ENCODE measurements around the gene C1QTNF8.

DNA sequence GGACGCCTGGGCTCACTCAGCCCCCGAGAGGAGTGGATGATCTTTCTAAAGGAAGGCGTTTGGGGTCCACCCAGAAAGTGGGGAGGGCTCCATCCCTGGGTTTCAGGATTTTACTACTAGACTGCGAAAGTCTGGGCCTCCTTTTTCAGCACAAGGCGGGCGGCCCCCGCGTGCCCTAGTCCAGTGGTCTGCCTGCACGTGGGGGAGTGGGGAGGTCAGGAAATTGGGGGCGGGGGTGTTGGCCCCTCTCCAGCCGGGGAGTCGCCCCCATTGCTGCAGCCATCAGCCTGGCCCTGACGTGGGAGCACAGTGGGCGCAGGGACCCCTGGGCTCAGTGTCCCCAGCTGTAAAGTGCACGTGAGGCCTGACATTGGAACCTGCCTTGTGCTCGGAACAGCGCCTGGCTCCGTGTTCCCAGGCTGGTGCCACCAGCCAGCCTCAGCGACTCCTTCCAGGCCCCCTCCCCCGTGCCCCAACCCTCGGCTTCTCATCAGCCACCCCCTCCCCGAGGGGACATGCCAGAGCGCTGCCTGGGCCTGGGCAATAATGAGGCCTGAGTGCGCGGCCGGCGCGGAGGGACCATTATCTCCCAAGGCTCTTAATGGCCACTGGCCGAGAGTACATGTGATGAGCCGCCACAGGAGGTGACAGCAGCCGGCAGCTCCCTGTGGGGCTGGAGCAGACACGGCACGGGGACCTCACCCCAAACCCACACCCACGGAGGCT lies 2.4 kb upstream of the C1QTNF8 start:
- TF ChIP-seq, protein P1, sequence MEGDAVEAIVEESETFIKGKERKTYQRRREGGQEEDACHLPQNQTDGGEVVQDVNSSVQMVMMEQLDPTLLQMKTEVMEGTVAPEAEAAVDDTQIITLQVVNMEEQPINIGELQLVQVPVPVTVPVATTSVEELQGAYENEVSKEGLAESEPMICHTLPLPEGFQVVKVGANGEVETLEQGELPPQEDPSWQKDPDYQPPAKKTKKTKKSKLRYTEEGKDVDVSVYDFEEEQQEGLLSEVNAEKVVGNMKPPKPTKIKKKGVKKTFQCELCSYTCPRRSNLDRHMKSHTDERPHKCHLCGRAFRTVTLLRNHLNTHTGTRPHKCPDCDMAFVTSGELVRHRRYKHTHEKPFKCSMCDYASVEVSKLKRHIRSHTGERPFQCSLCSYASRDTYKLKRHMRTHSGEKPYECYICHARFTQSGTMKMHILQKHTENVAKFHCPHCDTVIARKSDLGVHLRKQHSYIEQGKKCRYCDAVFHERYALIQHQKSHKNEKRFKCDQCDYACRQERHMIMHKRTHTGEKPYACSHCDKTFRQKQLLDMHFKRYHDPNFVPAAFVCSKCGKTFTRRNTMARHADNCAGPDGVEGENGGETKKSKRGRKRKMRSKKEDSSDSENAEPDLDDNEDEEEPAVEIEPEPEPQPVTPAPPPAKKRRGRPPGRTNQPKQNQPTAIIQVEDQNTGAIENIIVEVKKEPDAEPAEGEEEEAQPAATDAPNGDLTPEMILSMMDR (IDR thresholded peaks at IDR 0.05), result no peak
- TF ChIP-seq POLR2AphosphoS5 (IDR thresholded peaks at IDR 0.05; ENCODE audit: low read depth, low read length), result no peak
